ENCODE data around the gene GPR160.

DNA sequence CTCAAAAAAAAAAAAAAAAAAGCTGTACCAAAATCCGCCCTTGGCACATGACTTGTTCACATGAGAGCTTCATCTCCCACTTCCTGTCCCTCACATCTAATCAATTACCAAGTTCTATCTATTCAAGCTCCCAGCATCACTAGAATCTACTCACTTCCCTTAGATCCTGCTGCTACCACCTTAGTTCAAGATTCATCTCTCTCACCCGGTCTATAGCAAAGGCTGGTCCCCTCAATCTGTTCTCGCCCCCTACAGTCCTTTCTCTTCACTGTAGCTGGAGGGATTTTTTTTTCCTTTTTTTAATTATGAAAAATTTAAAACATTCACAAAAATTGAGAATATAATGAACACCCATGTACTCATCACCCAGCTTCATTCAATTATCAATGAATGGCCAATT lies 16.7 kb upstream of the GPR160 start:
- TF ChIP-seq, protein P1, sequence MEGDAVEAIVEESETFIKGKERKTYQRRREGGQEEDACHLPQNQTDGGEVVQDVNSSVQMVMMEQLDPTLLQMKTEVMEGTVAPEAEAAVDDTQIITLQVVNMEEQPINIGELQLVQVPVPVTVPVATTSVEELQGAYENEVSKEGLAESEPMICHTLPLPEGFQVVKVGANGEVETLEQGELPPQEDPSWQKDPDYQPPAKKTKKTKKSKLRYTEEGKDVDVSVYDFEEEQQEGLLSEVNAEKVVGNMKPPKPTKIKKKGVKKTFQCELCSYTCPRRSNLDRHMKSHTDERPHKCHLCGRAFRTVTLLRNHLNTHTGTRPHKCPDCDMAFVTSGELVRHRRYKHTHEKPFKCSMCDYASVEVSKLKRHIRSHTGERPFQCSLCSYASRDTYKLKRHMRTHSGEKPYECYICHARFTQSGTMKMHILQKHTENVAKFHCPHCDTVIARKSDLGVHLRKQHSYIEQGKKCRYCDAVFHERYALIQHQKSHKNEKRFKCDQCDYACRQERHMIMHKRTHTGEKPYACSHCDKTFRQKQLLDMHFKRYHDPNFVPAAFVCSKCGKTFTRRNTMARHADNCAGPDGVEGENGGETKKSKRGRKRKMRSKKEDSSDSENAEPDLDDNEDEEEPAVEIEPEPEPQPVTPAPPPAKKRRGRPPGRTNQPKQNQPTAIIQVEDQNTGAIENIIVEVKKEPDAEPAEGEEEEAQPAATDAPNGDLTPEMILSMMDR (IDR thresholded peaks at IDR 0.05): no peak
- no peak for TF ChIP-seq POLR2A (IDR thresholded peaks at IDR 0.05)
